ENCODE data around the gene ASXL1.

GRCh38 chr20:32336918-32337347, 21.2 kb upstream of the ASXL1 start:
- TF ChIP-seq NR2C2 (CRISPR knock-in tag; IDR thresholded peaks at IDR 0.05): no peak
- no peak for TF ChIP-seq NR2C2 (tag; IDR thresholded peaks at IDR 0.05)
- TF ChIP-seq SRSF9 (IDR thresholded peaks at IDR 0.05; ENCODE audit: borderline replicate concordance, low read depth, low read length): no peak
- TF ChIP-seq COPS2 (conservative IDR thresholded peaks at IDR 0.05): no peak
- TF ChIP-seq POLR2A (conservative IDR thresholded peaks at IDR 0.05): no peak
- TF ChIP-seq RFX5 (IDR thresholded peaks at IDR 0.05; ENCODE audit: low read depth, low read length): no peak
- no peak for TF ChIP-seq RFX7 (CRISPR knock-in tag; IDR thresholded peaks at IDR 0.05)
- peak in 1 of 2 experiments; percentile 35; a peak in 1 of 4 replicates for TF ChIP-seq RCOR1 (IDR thresholded peaks at IDR 0.05; ENCODE audit: borderline replicate concordance in 1 of 2, low read depth in 2 of 2, low read length in 2 of 2)
- no peak for TF ChIP-seq ZNF644 (tag; IDR thresholded peaks at IDR 0.05; ENCODE audit: low read depth)
- TF ChIP-seq, protein P1, sequence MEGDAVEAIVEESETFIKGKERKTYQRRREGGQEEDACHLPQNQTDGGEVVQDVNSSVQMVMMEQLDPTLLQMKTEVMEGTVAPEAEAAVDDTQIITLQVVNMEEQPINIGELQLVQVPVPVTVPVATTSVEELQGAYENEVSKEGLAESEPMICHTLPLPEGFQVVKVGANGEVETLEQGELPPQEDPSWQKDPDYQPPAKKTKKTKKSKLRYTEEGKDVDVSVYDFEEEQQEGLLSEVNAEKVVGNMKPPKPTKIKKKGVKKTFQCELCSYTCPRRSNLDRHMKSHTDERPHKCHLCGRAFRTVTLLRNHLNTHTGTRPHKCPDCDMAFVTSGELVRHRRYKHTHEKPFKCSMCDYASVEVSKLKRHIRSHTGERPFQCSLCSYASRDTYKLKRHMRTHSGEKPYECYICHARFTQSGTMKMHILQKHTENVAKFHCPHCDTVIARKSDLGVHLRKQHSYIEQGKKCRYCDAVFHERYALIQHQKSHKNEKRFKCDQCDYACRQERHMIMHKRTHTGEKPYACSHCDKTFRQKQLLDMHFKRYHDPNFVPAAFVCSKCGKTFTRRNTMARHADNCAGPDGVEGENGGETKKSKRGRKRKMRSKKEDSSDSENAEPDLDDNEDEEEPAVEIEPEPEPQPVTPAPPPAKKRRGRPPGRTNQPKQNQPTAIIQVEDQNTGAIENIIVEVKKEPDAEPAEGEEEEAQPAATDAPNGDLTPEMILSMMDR (IDR thresholded peaks at IDR 0.05 in 2 of 3, conservative IDR thresholded peaks at IDR 0.05 in 1 of 3; ENCODE audit: insufficient read depth in 2 of 3, low read depth in 1 of 3, low read length in 3 of 3): peak; percentile 50 to 71 (median 70); a peak in 5 of 6 replicates
